Smooth muscle cell of the umbilical artery (primary cell): ENCODE data around the gene DNASE2B. TPM values are rescaled to one million over a fixed set of nuclear protein-coding genes. Genes with fewer than 3 reads are reported as not detected.

ENCODE experiments used
- total RNA-seq: library from RNA; depleted of rRNA; stranded (reverse); fragments of >200 nt; gene quantifications from 2 replicates; pipeline ENCODE4 v1.2.3, GENCODE V29; 2014

The DNASE2B gene
- not detected in 2 replicates for total RNA-seq

GRCh38 chr1:84398175-84399155 lies at the start of gene DNASE2B:
Gene DNASE2B, plus strand, starts transcription at chr1:84398484. Its CDS starts 81 bp downstream, at chr1:84398565.

Other genes with a start within 250 kb of the DNASE2B start
- 0.30 and 0.42 TPM in 2 replicates for gene SAMD13, start 96.8 kb upstream of the DNASE2B start, total RNA-seq
- gene RPF1, start 80.8 kb downstream of the DNASE2B start, total RNA-seq = 24.9 and 26.3 TPM in 2 replicates
- 0.59 TPM in 1 of 2 replicates, not detected in the other for gene SPATA1, start 107.9 kb downstream of the DNASE2B start, total RNA-seq
- gene GNG5, start 108.1 kb downstream of the DNASE2B start, total RNA-seq = 8.9 and 20.5 TPM in 2 replicates
- 14.6 and 21.2 TPM in 2 replicates for gene CTBS, start 176.0 kb downstream of the DNASE2B start, total RNA-seq